Activated CD4-positive, alpha-beta memory T cell treated with anti-CD3 and anti-CD28 coated beads for 36 hours (primary cell): ENCODE data around the gene WNT3A. TPM values are rescaled to one million over a fixed set of nuclear protein-coding genes. Genes with fewer than 3 reads are reported as not detected.

Experiments used
- CTCF ChIA-PET: fragments of 350-600 bp; sonication (Branson Sonifier 250); formaldehyde crosslinking; loops from one replicate; lab custom pipeline; 2021; ENCODE audit warnings: antibody characterized with exemption, inconsistent platforms; lab: Charles Lee
- POLR2A ChIA-PET: fragments of 350-600 bp; sonication (Branson Sonifier 250); formaldehyde crosslinking; loops from one replicate; lab custom pipeline; 2021; ENCODE audit warnings: antibody characterized with exemption; lab: Charles Lee
- DNase-seq: peaks from one replicate; pipeline ENCODE4 v3.0.0-alpha.2; 2020
- H3K27ac Mint-ChIP-seq: one replicate; pipeline ENCODE4 v1.8.0; 2021; ENCODE audit warnings: mixed read lengths
- H3K27me3 Mint-ChIP-seq: one replicate; pipeline ENCODE4 v1.8.0; 2021; ENCODE audit warnings: mixed read lengths
- H3K36me3 Mint-ChIP-seq: one replicate; pipeline ENCODE4 v1.8.0; 2021; ENCODE audit warnings: mixed read lengths
- H3K4me1 Mint-ChIP-seq: one replicate; pipeline ENCODE4 v1.8.0; 2021; ENCODE audit warnings: low read depth, mixed read lengths
- H3K4me3 Mint-ChIP-seq: one replicate; pipeline ENCODE4 v1.8.0; 2021; ENCODE audit warnings: mild to moderate bottlenecking, mixed read lengths
- H3K9me3 Mint-ChIP-seq: one replicate; pipeline ENCODE4 v1.8.0; 2021; ENCODE audit warnings: mixed read lengths
- intact Hi-C: fragments of 100-400 bp; cut with micrococcal nuclease; formaldehyde crosslinking; loops from one replicate; pipeline ENCODE4 v1.15.1; 2023
- total RNA-seq, 2 experiments: library from RNA; stranded (reverse); gene quantifications; one replicate each; pipeline ENCODE4 v1.2.3, GENCODE V29; 2021

Gene WNT3A
- total RNA-seq, 2 experiments from 2014 or later: not detected

- no peak overlapping the region for H3K27ac Mint-ChIP-seq
- no peaks in the 10 kb centered on the region for H3K36me3 Mint-ChIP-seq
- intact Hi-C loops: no loop called here
- peaks cover 5% of the 10 kb centered on the region for H3K4me1 Mint-ChIP-seq
- no peak for DNase-seq
- peaks cover 21% of the 10 kb centered on the region for H3K27me3 Mint-ChIP-seq
- ChIA-PET CTCF (interaction anchor here (1.0 kb wide), 1 partner anchor 523 kb away, joined by 3 read pairs; no protein-coding TSS in a partner anchor), POLR2A (no interaction called here)
- no peak overlapping the region for H3K4me3 Mint-ChIP-seq
- H3K9me3 Mint-ChIP-seq: no peaks in the 10 kb centered on the region
Measured at GRCh38 chr1:228065543-228066347, 58.9 kb downstream of the WNT3A start.

GRCh38 chr1:228066416-228066815, 59.6 kb downstream of the WNT3A start:
- Mint-ChIP-seq H3K4me1 (no peaks in the 10 kb centered on the region), H3K27ac (no peak overlapping the region), H3K9me3 (no peaks in the 10 kb centered on the region), H3K27me3 (peaks cover 15% of the 10 kb centered on the region), H3K4me3 (no peak overlapping the region), H3K36me3 (no peaks in the 10 kb centered on the region)
- intact Hi-C loops: no loop called here
- ChIA-PET CTCF (interaction anchor here (1.0 kb wide), 1 partner anchor 524 kb away, joined by 3 read pairs; no protein-coding TSS in a partner anchor), POLR2A (interaction anchor here (1.2 kb wide), 1 partner anchor 15 kb away, joined by 3 read pairs; no protein-coding TSS in a partner anchor)
- DNase-seq: peak; percentile 4

GRCh38 chr1:228066891-228067654, 60.3 kb downstream of the WNT3A start:
- peak; percentile 4 for DNase-seq
- intact Hi-C loops: no loop called here
- Mint-ChIP-seq H3K36me3 (no peaks in the 10 kb centered on the region), H3K9me3 (no peaks in the 10 kb centered on the region), H3K4me3 (no peak overlapping the region), H3K27ac (no peak overlapping the region), H3K27me3 (peaks cover 13% of the 10 kb centered on the region), H3K4me1 (no peaks in the 10 kb centered on the region)
- CTCF ChIA-PET: interaction anchor here (1.0 kb wide), 1 partner anchor 524 kb away, joined by 3 read pairs; no protein-coding TSS in a partner anchor
- POLR2A ChIA-PET: interaction anchor here (1.2 kb wide), 1 partner anchor 14 kb away, joined by 3 read pairs; no protein-coding TSS in a partner anchor

GRCh38 chr1:228068359-228068758, 61.6 kb downstream of the WNT3A start:
- H3K27me3 Mint-ChIP-seq: peaks cover 10% of the 10 kb centered on the region
- no peaks in the 10 kb centered on the region for H3K4me1 Mint-ChIP-seq
- no peak overlapping the region for H3K27ac Mint-ChIP-seq
- no peaks in the 10 kb centered on the region for H3K9me3 Mint-ChIP-seq
- no peak overlapping the region for H3K4me3 Mint-ChIP-seq
- POLR2A ChIA-PET: no interaction called here
- CTCF ChIA-PET: no interaction called here
- no peaks in the 10 kb centered on the region for H3K36me3 Mint-ChIP-seq
- DNase-seq: no peak
- intact Hi-C loops: no loop called here

- Mint-ChIP-seq H3K9me3 (no peaks in the 10 kb centered on the region), H3K4me3 (no peak overlapping the region), H3K4me1 (no peaks in the 10 kb centered on the region), H3K27me3 (peaks cover 8% of the 10 kb centered on the region), H3K36me3 (no peaks in the 10 kb centered on the region), H3K27ac (no peak overlapping the region)
- POLR2A ChIA-PET: no interaction called here
- DNase-seq: no peak
- intact Hi-C loops: loop anchor here (5.0 kb wide), 1 partner anchor 68 kb away; no protein-coding TSS in a partner anchor
- CTCF ChIA-PET: no interaction called here
Measured at GRCh38 chr1:228070173-228070572, 63.4 kb downstream of the WNT3A start.

GRCh38 chr1:228070851-228071250, 64.1 kb downstream of the WNT3A start:
- Mint-ChIP-seq H3K9me3 (no peaks in the 10 kb centered on the region), H3K27me3 (peaks cover 7% of the 10 kb centered on the region), H3K4me3 (no peak overlapping the region), H3K27ac (no peak overlapping the region), H3K36me3 (no peaks in the 10 kb centered on the region), H3K4me1 (no peaks in the 10 kb centered on the region)
- POLR2A ChIA-PET: no interaction called here
- DNase-seq: no peak
- intact Hi-C loops: loop anchor here (5.0 kb wide), 1 partner anchor 69 kb away; no protein-coding TSS in a partner anchor
- CTCF ChIA-PET: no interaction called here

GRCh38 chr1:228071839-228072657, 65.2 kb downstream of the WNT3A start:
- no peaks in the 10 kb centered on the region for H3K27me3 Mint-ChIP-seq
- peak; percentile 6 for DNase-seq
- CTCF ChIA-PET: no interaction called here
- H3K36me3 Mint-ChIP-seq: no peaks in the 10 kb centered on the region
- no peak overlapping the region for H3K27ac Mint-ChIP-seq
- intact Hi-C loops: loop anchor here (5.0 kb wide), 1 partner anchor 70 kb away; no protein-coding TSS in a partner anchor
- no peak overlapping the region for H3K4me3 Mint-ChIP-seq
- POLR2A ChIA-PET: no interaction called here
- no peaks in the 10 kb centered on the region for H3K9me3 Mint-ChIP-seq
- no peaks in the 10 kb centered on the region for H3K4me1 Mint-ChIP-seq

GRCh38 chr1:228072658-228073043, 65.9 kb downstream of the WNT3A start:
- DNase-seq: no peak
- H3K4me3 Mint-ChIP-seq: no peak overlapping the region
- H3K36me3 Mint-ChIP-seq: no peaks in the 10 kb centered on the region
- H3K9me3 Mint-ChIP-seq: no peaks in the 10 kb centered on the region
- ChIA-PET POLR2A (no interaction called here), CTCF (no interaction called here)
- H3K27ac Mint-ChIP-seq: no peak overlapping the region
- intact Hi-C loops: loop anchor here (5.0 kb wide), 1 partner anchor 70 kb away; no protein-coding TSS in a partner anchor
- H3K4me1 Mint-ChIP-seq: no peaks in the 10 kb centered on the region
- H3K27me3 Mint-ChIP-seq: no peaks in the 10 kb centered on the region

GRCh38 chr1:228073061-228073856, 66.5 kb downstream of the WNT3A start:
- Mint-ChIP-seq H3K27me3 (no peaks in the 10 kb centered on the region), H3K4me1 (no peaks in the 10 kb centered on the region), H3K27ac (no peak overlapping the region), H3K9me3 (no peaks in the 10 kb centered on the region), H3K4me3 (no peak overlapping the region), H3K36me3 (no peaks in the 10 kb centered on the region)
- intact Hi-C loops: loop anchor here (5.0 kb wide), 1 partner anchor 71 kb away; no protein-coding TSS in a partner anchor
- ChIA-PET POLR2A (no interaction called here), CTCF (interaction anchor here (1.5 kb wide), 1 partner anchor 9 kb away, joined by 4 read pairs; the partner anchor contains the start of gene ARF1)
- DNase-seq: peak; percentile 6

GRCh38 chr1:228073857-228074545, 67.2 kb downstream of the WNT3A start:
- H3K27me3 Mint-ChIP-seq: no peaks in the 10 kb centered on the region
- H3K36me3 Mint-ChIP-seq: no peaks in the 10 kb centered on the region
- no peaks in the 10 kb centered on the region for H3K9me3 Mint-ChIP-seq
- intact Hi-C loops: loop anchor here (5.0 kb wide), 1 partner anchor 72 kb away; no protein-coding TSS in a partner anchor
- no peaks in the 10 kb centered on the region for H3K4me1 Mint-ChIP-seq
- H3K4me3 Mint-ChIP-seq: no peak overlapping the region
- ChIA-PET POLR2A (interaction anchor here (0.6 kb wide), 1 partner anchor 1730 kb away, joined by 3 read pairs; no protein-coding TSS in a partner anchor), CTCF (interaction anchor here (1.5 kb wide), 1 partner anchor 9 kb away, joined by 4 read pairs; the partner anchor contains the start of gene ARF1)
- H3K27ac Mint-ChIP-seq: no peak overlapping the region
- peak; percentile 27 for DNase-seq
